GM12865 (cell line): ENCODE data around the gene RAB15.

ENCODE experiments used
- DNase-seq: peaks from one replicate; pipeline ENCODE4 v3.0.0; 2010; ENCODE audit warnings: low read depth
- H3K4me3 ChIP-seq: 2 replicates; pipeline ENCODE4 v1.5.1; 2011; ENCODE audit warnings: mild to moderate bottlenecking, low read depth, low read length, control low read depth
- TF ChIP-seq, protein P1 (sequence below): IDR thresholded peaks from 2 replicates; pipeline ENCODE4 v1.5.1; 2011; ENCODE audit warnings: low read length, control low read depth, low read depth, inconsistent platforms; ENCODE audit not compliant: insufficient read depth; ENCODE audit errors: missing control alignments

Gene RAB15

GRCh38 chr14:64953310-64953654 is 18.9 kb downstream of the RAB15 start:
- DNase-seq = no peak
- no peak overlapping the region for H3K4me3 ChIP-seq
- TF ChIP-seq, protein P1, sequence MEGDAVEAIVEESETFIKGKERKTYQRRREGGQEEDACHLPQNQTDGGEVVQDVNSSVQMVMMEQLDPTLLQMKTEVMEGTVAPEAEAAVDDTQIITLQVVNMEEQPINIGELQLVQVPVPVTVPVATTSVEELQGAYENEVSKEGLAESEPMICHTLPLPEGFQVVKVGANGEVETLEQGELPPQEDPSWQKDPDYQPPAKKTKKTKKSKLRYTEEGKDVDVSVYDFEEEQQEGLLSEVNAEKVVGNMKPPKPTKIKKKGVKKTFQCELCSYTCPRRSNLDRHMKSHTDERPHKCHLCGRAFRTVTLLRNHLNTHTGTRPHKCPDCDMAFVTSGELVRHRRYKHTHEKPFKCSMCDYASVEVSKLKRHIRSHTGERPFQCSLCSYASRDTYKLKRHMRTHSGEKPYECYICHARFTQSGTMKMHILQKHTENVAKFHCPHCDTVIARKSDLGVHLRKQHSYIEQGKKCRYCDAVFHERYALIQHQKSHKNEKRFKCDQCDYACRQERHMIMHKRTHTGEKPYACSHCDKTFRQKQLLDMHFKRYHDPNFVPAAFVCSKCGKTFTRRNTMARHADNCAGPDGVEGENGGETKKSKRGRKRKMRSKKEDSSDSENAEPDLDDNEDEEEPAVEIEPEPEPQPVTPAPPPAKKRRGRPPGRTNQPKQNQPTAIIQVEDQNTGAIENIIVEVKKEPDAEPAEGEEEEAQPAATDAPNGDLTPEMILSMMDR = no peak

- peak; percentile 66 for DNase-seq
- no peak overlapping the region for H3K4me3 ChIP-seq
- TF ChIP-seq, protein P1 = peak; percentile 28
Measured at GRCh38 chr14:64952598-64953309, 19.4 kb downstream of the RAB15 start.

DNA sequence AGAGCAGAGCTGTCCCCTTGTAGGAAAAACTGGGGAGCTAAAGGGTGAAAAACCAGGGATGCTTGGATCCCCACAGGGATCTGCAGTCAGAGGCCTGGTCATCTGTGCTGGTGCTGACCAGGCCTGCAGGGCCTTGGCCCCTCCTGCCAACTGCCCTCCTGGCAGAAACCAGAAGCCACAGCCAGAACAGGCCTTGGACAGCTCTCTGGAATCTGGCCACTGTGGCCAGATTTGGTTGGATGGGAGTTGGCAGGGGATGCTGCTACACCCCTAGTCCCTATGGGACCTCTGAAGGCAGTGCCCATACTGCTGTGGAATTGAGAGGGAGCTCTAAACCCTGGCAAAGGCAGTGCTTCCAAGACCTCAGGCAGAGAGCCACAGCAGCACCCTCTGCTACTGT is 20.4 kb downstream of the RAB15 start:
- no peak for DNase-seq
- H3K4me3 ChIP-seq = no peak overlapping the region
- TF ChIP-seq, protein P1 = no peak

DNA sequence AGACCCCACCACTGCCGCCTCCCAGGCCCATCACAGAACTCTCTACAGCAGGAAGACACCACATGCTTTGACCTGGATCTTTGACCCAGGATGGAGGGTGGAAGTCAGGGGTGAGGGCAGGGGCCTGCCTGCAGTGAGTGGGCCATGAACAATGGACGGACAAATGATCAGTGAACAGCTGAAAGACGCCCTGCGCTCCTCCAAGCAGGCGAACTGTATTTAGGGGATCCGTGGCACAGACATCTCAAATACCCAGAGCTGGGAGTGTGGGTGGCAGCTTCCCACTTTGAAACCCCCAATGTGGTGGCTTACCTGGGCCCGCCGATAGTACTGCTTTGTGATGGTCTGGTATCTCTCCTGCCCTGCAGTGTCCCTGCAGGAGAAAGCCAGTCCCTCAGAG is 20.8 kb downstream of the RAB15 start:
- TF ChIP-seq, protein P1 = no peak
- H3K4me3 ChIP-seq = no peak overlapping the region
- DNase-seq = no peak

DNA sequence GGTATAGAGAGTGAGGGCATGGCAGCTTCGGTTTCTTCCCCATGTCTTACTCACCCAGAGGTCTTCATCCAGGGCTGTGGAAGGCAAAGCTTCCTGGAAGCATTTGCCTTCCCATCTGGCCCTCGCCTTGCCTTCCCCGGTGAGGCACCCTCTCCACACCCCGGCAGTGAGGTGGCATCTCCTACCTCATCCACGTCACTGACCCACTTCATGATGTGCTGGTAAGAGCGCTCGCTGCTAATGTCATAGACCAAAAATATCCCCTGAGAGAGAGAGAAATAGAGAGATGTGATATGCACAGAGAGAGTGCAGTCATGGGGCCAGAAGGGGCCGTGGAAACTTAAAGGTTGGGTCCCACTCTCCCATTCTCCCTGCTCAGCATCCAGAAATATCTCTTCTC is 21.2 kb downstream of the RAB15 start:
- TF ChIP-seq, protein P1 = no peak

GRCh38 chr14:64948612-64949210 is 23.4 kb downstream of the RAB15 start:
- TF ChIP-seq, protein P1 = no peak
- no peak overlapping the region for H3K4me3 ChIP-seq
- no peak for DNase-seq

More for the DNA sequence above, 21.2 kb downstream of the RAB15 start:
- DNase-seq = no peak
- H3K4me3 ChIP-seq = no peak overlapping the region
